Activated CD4-positive, alpha-beta T cell treated with anti-CD3 and anti-CD28 coated beads, Interleukin-2, amount 50 U/mL, for 16 hours (primary cell): Measurements from ENCODE around the gene LMF2.
A peak's percentile ranks its signal among the peaks of the same experiment; 100 is the strongest.
"Not testable (repeated sequence)": the region's sequence is repeated elsewhere in the genome, so short reads cannot be mapped to it uniquely, and the experiment has no call there.

ENCODE experiments used
- DNase-seq: peaks from one replicate; pipeline ENCODE4 v3.0.0-alpha.2; 2020

Gene LMF2

DNA sequence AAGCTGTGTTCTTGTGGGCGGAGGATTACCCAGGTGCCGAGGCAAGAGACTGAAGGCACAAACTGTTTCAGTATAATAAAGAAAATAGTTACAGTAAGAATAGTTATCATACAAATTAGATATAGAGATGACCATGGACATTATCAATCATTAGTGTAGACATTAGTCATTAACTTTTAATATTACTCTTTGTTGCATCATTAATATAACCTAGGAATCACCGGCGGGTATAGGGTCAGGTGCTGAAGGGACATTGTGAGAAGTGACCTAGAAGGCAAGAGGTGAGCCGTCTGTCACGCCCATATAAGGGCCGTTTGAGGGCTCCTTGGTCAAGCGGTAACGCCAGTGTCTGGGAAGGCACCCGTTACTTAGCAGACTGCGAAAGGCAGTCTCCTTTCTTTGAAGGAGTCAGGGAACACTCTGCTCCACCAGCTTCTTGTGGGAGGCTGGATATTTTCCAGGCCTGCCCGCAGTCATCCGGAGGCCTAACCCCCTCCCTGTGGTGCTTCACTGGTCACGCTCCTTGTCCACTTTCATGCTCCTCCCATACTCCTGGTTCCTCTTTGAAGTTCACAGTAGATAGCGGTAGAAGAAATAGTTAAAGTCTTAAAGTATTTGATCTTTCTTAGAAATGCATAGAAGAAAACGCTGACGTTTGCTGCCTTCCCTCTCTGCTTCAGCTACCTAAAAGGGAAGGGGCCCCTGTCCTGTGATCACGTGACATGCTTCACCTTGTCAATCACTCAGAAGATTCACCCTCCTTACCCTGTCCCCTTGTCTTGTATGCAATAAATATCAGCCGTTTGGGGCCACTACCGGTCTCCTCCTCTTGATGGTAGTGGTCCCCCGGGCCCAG is 26.6 kb upstream of the LMF2 start:
- not testable (repeated sequence) for DNase-seq

DNA sequence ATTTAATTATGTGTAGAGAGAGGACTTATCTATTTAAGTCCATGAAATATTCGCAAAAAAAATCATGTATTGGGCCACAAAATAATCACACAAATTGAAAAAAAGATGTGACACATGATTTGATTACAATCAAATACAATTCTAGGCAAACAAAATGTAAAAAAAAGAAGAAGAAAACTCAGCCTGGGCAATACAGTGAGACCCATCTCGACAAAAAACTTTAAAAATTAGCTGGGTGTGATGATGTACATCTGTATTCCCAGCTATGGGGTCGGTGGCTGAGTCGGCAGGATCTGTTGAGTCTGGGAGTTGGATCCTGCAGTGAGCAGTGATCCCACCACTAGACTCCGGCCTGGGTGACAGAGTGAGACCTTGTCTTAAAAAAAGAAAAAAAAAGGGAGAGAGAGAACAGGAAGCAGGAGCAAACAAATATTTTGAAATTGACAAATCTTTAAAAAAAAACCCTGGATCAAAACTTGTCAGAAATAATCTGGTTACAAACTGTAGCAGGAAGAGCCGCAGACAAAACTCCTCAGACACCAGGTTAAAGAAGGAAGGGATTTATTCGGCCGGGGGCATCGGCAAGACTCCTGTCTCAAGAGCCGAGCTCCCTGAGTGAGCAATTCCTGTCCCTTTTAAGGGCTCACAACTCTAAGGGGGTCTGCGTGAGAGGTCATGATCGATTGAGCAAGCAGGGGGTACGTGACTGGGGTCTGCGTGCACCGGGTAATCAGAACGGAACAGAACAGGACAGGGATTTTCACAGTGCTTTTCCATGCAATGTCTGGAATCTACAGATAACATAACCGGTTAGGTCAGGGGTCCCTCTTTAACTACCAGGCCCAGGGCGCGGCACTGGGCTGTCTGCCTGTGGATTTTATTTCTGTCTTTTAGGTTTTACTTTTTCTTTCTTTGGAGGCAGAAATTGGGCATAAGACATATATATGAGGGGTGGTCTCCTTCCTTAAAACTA is 25.6 kb upstream of the LMF2 start:
- no peak for DNase-seq

DNA sequence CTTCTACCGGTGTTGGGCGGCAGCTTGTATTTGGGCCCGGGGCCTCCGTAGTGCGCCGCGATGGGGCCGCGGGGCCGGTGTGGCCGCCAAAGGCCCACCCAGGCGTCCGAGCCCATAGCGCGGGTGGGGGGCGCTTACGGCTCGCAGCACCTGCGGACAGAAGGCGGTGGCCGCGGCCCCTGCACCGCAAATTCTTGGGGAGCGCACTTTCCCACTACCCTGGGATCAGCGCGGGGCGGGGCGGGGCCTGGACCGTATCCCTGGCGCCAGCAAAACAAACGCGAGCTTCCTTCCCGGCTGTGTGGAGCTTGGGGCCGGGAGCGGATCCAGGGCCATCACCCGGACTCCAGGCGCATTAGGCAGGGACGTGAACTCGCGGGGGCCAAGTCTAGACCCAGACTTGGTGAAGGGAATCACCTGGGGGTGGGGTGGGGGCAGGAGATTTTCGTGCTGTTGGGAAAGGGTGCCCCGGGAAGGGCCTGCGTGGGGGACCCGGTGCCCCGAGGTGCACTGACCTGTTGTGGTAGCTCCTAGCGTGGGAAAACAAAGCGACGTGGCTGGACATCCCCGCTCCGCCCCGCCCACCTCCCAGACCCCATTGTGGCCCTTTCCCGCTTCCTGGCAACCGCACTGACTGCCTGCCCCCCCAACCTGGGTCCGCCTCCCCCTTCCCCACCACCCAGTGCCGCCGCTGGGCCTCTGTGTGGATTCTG is 24.6 kb upstream of the LMF2 start:
- DNase-seq = no peak

DNA sequence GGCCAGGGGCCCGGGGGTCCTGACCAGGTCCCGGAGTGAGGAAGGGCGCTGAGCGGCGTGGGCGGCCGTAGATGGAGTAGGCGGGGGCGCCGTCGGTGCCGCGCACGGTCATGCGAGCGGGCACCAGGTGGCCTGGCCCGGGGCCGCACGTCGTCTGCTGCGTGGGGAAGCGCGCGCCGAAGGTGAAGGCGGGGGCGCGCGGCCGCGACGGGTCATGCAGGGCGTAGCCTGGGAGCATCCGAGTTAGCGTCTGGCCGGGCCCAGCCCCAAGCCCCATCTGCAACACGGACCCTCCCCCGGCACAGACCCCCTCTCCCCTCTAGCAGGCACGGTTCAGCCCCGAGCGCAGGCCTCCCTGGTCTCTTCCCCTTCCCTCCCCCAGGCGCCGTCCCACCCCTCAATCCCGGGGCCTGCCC is 24.1 kb upstream of the LMF2 start:
- peak; percentile 78 for DNase-seq

DNA sequence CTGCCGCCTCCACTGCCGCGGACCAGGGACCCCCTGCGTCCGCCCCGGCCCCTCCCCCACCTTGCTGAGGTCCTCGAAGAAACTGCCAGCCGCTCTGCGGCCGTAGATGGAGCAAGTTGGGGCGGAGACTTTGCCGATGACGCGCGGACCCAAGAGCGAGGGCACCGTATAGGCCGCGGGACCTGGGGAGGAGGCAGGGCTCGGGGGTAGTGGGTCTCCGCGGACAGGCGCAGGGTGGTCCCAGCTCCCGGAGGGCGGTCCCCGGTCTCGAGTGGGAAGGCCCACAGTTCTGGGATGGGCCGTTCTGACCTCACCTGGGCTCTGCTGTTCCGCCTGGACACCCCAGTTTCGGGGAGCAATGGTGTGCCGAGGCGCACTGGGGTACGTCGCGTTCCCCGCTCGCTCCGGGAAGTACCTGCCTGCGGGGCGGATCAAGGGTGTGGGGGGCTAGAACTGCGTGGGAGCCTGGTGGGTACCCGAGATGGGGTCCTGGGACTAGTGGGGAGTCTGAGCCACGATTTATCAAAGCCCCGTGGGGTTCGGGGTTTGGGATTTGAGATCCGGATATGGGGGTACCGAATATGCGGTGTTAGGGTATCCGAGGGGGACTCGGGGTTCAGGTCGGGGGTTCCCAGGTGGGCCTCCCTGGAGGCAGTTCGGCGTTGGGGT is 23.5 kb upstream of the LMF2 start:
- DNase-seq = peak; percentile 92

DNA sequence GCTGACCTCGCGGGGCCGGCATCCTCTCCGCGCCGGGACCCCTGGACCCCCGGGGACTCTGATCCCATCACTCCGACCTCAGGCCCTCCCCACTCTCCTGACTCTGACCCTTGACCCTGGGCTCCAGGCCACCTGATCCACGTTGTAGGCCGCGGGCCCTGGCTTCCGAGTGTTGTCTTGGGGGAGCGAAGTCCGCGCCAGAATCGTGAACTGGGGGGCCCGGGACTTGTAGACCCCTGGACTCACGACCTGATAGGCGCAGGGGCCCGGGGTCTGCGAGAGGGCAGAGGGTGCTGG is 23.0 kb upstream of the LMF2 start:
- DNase-seq = no peak

DNA sequence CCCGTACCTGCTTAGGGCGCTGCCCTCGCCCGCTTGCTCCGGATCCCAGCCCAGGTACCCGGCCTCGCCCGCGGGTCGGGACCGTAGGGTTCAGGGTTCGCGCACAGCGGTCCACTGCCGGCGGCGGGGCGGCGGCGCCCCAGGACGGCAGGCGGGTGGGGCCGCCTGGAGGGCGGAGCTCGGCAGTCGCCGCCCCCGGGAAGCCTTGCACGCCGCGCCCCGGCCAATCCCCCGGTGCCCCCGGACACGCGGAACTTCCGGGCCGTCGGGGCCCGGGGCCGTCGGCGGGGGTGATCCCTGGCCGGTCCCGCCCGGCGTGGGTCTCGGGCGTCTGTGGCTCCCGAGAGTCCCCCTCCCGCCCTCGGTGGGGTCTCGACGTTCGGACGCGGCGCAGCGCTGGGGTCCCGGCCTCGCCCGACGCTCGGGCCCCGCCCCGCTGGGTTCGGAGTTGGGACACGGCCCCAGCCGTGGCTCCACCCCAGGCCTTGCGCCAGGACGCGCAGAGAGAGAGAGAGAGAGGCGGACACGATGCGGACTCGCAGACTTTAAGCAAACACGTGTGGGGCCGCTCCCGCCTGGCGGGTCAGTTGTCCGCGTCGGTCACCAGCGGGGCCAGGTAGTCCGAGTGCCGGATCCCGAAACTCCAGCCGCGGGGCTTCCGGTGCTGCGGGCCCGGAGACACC is 22.5 kb upstream of the LMF2 start, which contains the start of gene TYMP:
Gene TYMP (minus strand): TSS at position 116 of the 683 bp plus-strand sequence. CDS start 303 bp downstream, outside the sequence.
- peak; percentile 81 for DNase-seq

DNA sequence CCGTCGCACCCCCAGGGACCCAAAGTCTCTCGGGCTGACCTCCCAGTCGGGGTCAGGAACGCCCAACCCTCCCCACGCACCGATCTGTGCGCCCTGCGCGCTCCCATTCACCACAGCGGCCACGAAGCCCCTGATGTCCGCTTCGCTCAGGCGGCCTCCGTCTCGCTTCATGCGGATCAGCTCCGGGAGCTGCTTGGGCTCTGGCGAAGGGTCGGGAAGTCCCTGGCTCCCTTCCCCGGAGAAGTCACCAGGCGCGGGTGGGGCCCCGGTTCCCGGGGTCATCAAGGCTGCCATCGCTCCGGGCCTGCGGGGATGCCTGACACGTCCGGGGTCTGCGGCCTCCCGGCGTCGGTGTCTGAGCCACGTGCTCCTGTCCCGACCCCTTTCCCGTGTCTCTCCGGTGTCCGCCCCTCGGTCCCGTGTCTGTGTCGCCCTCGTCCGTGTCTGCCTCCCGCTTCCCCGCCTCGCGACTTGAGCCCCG is 22.0 kb upstream of the LMF2 start:
- no peak for DNase-seq

DNA sequence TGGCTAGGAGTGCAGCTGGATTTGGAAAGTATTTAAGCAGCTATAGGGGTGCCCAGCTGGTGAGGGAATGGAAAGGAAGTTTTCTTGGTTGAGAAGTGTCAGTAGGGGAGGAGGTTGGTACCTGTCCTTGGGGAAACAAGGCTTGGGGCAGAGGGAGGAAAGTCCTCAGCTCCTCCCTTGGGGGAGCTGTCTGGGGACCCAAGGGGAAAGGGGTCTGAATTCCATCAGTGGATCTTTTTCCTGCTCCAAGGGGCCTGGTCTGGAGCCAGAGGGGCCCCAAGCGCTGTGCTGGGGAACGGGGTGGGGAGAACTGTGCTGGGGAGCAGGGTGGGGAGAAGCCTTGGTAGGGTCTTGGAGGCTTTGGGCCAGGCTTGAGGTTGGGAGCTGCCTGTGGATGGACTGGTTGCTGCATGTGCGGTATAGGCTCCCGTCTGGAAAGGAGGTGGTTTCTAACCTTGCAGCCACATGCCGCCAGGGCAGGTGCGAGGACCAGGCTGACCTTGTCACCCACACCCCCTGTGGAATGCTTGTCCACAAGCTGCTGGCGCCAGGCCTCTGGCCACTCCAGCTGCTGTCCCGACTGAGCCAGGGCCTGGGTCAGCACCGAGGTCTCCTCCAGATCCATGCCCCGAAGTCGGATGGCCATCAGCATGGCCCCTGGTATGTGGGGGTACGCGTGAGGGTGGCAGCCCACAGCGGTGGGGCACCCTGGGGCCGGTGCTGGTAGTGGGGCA is 21.3 kb upstream of the LMF2 start:
- DNase-seq = no peak

DNA sequence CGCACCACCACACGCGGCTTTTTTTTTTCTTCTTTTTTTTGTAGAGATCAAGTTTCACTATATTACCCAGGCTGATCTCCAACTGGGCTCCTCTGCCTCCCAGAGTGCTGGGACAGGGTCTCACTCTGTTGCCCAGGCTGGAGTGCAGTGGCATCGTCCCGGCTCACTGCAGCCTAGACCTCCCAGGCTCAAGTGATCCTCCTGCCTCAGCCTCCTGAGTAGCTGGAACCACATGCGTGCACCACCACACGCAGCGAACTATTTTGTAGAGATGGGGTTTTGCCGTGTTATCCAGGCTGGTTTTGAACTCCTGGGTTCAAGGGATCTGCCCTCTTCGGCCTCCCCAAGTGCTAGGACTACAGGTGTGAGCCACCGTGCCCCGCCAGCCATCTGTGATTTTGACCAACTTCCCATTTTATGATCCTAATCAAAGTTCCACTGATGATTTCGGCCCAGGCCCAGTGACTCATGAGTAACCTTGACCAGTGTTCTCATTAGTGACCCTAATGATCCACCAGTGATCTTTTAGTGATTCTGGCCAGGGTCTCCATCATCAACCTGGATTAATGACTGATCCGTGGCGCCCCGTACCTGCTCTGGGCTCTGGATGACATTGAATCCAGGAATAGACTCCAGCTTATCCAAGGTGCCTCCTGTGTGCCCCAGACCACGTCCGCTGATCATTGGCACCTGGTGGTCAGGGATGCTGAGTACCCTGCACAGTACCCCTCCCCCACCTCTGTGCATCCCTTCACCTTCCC is 20.6 kb upstream of the LMF2 start:
- DNase-seq = no peak

DNA sequence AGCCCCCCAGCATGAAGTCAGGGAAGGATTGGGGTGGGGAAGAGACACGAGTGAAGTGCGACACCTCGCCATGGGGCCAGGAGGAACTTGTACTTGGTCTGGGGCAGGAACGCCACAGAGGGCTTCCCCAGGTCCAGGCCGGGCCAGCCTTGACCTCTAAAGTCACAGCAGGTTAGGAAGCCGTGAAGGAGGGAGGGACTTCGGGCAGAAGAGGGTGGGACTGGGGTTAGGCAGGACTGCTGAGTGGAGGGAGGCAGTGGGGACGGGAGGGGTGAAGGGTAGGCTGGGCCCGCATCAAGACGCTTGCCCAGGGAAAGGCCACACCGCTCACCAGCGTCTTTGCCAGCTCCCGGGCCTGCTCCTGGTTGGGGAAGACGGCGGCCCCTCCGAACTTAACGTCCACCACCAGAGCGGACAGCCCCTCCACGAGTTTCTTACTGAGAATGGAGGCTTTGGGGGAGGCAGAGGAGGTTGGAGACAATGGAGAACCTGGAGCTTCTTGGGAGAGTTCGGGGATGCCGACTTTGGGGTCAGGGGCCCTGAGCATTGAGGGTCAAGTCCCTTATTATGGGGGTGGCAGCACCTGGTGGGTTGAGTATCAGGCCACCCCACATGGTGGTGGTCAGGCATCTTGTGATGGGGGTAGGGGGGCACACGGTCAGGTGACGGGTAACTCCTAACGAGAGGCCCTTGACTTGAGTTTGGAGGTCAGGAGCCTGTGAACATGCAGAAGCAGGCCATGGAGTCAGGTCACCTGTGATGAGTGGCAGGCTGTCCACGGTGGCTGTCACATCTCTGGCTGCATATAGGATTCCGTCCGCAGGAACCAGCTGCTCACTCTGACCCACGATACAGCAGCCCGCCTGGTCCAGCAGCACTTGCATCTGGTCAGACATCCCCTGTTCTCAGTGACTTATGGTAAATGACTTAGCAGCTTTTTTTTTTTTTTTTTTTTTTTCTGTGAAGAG is 19.6 kb upstream of the LMF2 start:
- DNase-seq = peak; percentile 80

DNA sequence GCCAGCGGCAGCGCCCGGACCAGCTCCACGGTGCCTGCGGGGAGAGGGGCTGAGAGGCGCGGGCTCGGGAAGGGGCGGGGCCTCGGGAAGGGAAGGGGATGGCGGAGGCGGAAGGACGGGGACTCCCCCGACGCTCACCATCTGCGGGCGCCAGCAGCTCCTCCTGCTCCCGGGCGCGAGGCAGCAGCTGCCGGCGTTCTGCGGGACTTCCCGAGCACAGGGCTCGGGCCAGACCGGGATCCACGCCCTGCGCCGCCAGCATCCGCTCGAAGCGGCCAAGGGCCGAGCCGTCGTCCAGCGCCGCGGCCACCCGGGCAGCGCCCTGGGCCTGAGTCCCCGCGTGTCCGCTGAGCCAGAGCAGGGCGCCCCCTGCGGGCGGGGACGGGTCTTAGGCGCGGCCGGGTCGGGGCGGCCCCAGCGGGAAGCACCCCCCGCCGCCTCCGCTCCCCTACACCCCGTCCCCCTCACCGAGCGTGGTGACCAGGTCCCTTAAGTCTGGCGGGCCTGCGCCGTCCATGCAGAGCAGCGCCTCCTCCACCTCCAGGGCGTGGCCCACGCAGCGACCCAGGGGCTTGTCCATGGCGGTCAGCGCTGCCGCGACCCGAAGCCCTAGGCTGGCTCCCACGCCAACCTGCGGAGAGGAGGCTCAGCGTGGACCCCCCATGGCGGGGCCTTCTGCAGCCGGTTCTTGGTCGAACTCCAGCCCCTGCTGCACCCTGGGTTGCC is 18.8 kb upstream of the LMF2 start:
- DNase-seq = peak; percentile 91

DNA sequence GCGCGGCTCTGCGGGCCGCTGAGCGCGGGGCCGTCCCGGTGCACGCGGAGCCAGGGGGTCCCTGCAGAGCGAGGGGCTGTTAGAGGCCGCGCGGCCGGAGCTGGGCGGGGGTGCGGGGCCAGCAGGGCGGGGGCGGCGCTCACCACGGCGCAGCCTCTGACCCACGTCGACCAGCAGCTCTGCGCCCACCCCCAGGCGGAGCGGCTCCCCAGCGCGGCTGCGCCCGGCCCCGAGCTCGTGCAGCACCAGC is 18.3 kb upstream of the LMF2 start:
- no peak for DNase-seq

DNA sequence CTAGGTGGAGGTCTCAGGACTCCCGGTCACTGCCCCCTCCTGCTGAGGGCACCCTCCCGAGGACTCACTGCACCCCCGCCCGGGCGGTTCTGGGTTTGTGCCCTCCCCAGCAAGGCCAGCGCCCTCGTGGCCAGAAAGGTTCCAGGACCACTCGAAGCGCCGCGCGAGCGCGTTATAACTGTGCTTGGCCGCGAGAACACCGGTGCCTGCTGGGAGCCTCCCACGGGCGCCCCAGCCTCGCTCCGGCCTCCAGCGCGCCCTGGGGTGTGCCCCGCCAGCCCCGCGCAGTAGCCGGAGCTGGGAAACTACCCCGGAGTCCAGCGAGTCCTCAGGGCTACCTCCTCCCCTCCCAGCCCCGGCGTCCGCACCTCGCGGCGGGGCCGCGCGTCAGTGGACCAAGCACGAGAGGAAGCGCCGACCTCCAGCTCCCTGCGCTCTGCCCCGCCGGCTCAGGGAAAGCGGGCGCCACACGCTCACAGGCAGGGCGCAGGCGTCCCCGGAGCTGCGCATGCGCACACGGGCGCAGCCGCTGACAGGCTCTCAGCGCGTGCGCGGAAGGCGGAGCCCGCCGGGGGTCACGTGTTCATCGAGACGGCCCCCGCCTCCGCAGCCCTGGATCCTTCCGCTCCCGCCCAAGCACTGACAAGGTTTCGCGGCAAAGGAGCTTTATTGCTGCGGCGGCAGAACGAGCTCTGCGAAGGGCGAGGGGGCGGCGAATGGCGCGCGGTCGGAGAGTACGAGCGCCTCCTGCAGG is 17.8 kb upstream of the LMF2 start, which contains the start of gene SCO2:
Gene SCO2 (minus strand): TSS at position 495 of the 754 bp plus-strand sequence. CDS start 1,187 bp downstream, outside the sequence.
- DNase-seq = peak; percentile 98

DNA sequence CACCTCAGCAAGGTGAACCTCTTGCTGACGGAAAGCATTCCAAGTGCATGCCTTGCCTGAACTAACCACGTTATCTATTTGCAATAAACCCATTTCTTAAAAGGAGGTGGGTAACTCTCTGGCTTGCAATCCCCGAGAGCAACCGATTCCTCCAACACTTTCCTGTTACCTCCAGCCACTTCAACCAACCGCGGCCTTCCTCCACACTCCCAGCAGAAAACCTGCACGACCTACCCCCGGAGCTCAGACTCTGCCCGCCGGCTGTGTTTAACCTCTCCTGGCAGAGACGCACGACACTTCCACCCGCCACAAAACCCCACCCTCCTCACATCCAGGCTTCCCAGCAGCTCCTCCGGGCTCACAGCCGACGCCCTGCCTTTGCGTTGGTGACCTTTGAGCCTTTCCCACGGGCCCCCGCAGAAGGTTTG is 17.2 kb upstream of the LMF2 start:
- DNase-seq = peak; percentile 33

DNA sequence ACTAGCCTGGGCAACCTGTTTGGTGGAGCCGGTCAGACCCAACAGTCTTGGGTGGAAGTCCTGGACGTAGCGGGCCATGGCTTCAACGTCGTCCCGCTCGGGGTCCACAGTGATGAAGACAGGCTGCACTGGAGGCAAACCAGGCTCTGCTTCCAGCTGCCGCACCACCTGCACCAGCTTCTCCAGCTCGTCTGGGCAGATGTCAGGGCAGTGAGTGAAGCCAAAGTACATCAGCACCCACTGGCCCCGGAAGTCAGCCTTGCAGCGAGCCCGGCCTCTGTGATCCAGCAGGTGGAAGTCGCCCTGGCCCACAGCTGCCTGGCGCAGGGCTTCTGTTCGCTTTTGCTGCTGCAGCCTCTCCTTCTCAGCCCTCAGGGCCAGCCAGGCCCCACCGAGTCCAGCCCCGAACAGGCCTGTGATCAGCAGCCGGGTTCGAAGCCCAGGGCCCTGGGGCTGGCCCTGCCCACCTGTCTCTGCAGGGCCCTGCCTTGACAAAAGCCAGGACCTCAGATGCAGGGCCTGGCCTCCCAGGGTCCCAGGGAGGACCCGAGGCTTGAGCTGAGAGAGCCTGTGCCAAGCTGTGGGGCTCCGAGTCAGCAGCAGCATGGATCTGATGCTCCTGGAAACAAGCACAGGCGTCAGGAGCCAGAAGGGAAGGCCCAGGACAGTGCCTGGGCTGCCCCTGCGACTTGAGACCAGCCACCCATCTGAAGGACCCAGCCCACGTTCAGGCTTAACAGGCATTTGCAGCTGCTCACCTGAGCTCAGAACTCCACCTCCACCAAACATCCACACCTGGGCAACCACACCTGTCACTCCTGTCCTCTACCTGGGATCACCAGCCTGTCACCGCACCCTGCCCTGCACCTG is 16.5 kb upstream of the LMF2 start:
- no peak for DNase-seq

DNA sequence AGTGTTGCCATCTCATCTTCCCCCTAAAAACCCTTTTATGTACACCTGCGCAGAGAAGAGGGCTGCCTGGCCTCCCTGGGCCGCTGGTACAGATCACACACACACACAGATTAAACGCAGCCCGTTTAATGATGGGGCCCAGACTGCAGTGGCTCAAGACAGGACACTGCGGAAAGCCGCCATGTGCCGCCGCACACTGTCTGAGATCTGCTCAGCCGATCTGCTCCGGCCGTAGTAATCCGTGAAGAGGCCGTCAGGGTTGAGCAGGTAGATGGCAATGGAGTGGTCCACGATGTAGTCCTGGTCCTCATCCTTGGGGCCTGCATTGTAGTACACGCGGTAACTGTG is 15.9 kb upstream of the LMF2 start:
- no peak for DNase-seq
